ENCODE measurements around the gene NT5C1A.

GRCh38 chr1:39657923-39658485 lies 13.9 kb downstream of the NT5C1A start:
- no peak for TF ChIP-seq POLR2A (IDR thresholded peaks at IDR 0.05)
- TF ChIP-seq CTCF (IDR thresholded peaks at IDR 0.05): no peak

All from lower leg skin (tissue), 3 donors.